Activated CD8-positive, alpha-beta T cell treated with anti-CD3 and anti-CD28 coated beads for 36 hours (primary cell): ENCODE measurements around the gene OR6X1. TPM values are rescaled to one million over a fixed set of nuclear protein-coding genes. Genes with fewer than 3 reads are reported as not detected.

Experiments used
- ATAC-seq: fragments of 200-7000 bp; cut with Tn5 transposase; one replicate; pipeline ENCODE4 v1.10.0; 2021; ENCODE audit warnings: mild to moderate bottlenecking, moderate library complexity
- CTCF ChIA-PET: fragments of 350-600 bp; sonication (Branson Sonifier 250); formaldehyde crosslinking; loops from one replicate; lab custom pipeline; 2021; ENCODE audit warnings: antibody characterized with exemption; lab: Charles Lee
- POLR2A ChIA-PET: fragments of 350-600 bp; sonication (Branson Sonifier 250); formaldehyde crosslinking; loops from one replicate; lab custom pipeline; 2021; ENCODE audit warnings: antibody characterized with exemption; lab: Charles Lee
- DNase-seq: peaks from one replicate; pipeline ENCODE4 v3.0.0-alpha.2; 2020
- H3K27ac Mint-ChIP-seq: one replicate; pipeline ENCODE4 v1.8.0; 2021; ENCODE audit warnings: mild to moderate bottlenecking, mixed read lengths
- H3K27me3 Mint-ChIP-seq: one replicate; pipeline ENCODE4 v1.8.0; 2021; ENCODE audit warnings: mixed read lengths
- H3K36me3 Mint-ChIP-seq: one replicate; pipeline ENCODE4 v1.8.0; 2021; ENCODE audit warnings: low read depth, mixed read lengths
- H3K4me1 Mint-ChIP-seq: one replicate; pipeline ENCODE4 v1.8.0; 2021; ENCODE audit warnings: low read depth, mixed read lengths
- H3K4me3 Mint-ChIP-seq: one replicate; pipeline ENCODE4 v1.8.0; 2021; ENCODE audit warnings: mild to moderate bottlenecking, moderate library complexity, mixed read lengths
- H3K9me3 Mint-ChIP-seq: one replicate; pipeline ENCODE4 v1.8.0; 2021; ENCODE audit warnings: mixed read lengths
- intact Hi-C: fragments of 100-400 bp; cut with micrococcal nuclease; formaldehyde crosslinking; loops from one replicate; pipeline ENCODE4 v1.10.0; 2022
- total RNA-seq, 2 experiments: library from RNA; stranded (reverse); gene quantifications; one replicate each; pipeline ENCODE4 v1.2.3, GENCODE V29; 2021
- TF ChIP-seq, protein P1 (sequence below): fragments of 200-600 bp; IDR thresholded peaks from one replicate; pipeline ENCODE4 v1.8.0; 2022; ENCODE audit warnings: antibody characterized with exemption, mild to moderate bottlenecking

Gene OR6X1
- total RNA-seq, 2 experiments from 2014 or later, result not detected

DNA sequence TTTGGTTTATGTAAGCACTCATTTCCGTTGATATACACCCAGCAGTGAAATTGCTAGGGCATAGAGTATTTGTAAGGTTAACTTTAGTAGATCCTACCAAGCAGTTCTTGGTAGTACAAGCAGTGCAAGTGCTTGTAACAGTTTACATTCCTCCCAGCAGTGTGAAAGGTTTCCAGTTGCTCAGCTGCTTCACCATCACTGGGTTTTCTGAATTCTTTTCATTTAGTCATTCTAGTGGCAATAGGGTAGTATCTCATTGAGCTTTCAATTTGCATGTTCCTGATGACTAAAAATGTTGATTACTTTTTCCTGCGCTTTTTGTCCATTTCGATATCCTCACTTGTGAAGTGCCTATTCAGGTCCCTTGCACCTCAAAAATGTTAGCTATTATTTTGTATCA lies 47.1 kb downstream of the OR6X1 start:
- POLR2A ChIA-PET, result interaction anchor here (1.8 kb wide), 1 partner anchor 20 kb away, joined by 8 read pairs; no protein-coding TSS in a partner anchor
- Mint-ChIP-seq H3K36me3 (no peaks in the 10 kb centered on the region), H3K4me1 (no peaks in the 10 kb centered on the region), H3K4me3 (no peak overlapping the region), H3K27ac (no peak overlapping the region), H3K27me3 (peaks cover 3% of the 10 kb centered on the region), H3K9me3 (no peaks in the 10 kb centered on the region)
- CTCF ChIA-PET, result interaction anchor here (0.7 to 11.0 kb wide), 29 partner anchors 9 to 299 kb away, joined by 3 to 196 read pairs (median 5); partner anchors contain the start of gene SCN3B
- intact Hi-C loops, result loop anchor here (2.0 kb wide), 1 partner anchor 66 kb away; no protein-coding TSS in a partner anchor
- TF ChIP-seq, protein P1, sequence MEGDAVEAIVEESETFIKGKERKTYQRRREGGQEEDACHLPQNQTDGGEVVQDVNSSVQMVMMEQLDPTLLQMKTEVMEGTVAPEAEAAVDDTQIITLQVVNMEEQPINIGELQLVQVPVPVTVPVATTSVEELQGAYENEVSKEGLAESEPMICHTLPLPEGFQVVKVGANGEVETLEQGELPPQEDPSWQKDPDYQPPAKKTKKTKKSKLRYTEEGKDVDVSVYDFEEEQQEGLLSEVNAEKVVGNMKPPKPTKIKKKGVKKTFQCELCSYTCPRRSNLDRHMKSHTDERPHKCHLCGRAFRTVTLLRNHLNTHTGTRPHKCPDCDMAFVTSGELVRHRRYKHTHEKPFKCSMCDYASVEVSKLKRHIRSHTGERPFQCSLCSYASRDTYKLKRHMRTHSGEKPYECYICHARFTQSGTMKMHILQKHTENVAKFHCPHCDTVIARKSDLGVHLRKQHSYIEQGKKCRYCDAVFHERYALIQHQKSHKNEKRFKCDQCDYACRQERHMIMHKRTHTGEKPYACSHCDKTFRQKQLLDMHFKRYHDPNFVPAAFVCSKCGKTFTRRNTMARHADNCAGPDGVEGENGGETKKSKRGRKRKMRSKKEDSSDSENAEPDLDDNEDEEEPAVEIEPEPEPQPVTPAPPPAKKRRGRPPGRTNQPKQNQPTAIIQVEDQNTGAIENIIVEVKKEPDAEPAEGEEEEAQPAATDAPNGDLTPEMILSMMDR, result no peak
- ATAC-seq, result no peak
- DNase-seq, result no peak

DNA sequence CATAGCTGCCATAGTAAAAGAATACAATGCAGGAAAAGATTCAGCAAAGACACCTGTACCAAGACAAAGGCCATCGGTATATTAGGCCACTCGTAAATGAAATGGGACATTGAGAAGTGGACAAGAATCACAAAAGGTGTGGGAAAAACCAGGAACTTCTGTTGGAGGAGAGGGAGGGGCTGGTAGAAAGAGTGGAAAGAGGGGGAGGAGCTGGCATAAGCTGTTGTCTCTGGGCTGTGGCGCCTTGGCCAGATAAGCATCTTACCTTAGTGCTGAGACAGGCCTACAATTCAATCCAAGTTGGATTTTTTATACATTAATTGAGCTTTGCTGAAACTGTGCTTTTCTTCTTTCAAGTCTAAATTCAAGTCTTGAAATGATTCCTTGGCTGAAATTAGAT lies 50.0 kb downstream of the OR6X1 start:
- H3K36me3 Mint-ChIP-seq, result no peaks in the 10 kb centered on the region
- TF ChIP-seq, protein P1, result no peak
- ChIA-PET POLR2A (interaction anchor here (0.6 kb wide), 1 partner anchor 182 kb away, joined by 3 read pairs; no protein-coding TSS in a partner anchor), CTCF (interaction anchor here (1.3 to 11.0 kb wide), 3 partner anchors 14 to 67 kb away, joined by 4 to 196 read pairs (median 83); no protein-coding TSS in a partner anchor)
- ATAC-seq (no peak), DNase-seq (no peak)
- intact Hi-C loops, result no loop called here
- no peaks in the 10 kb centered on the region for H3K4me1 Mint-ChIP-seq
- no peak overlapping the region for H3K4me3 Mint-ChIP-seq
- no peaks in the 10 kb centered on the region for H3K9me3 Mint-ChIP-seq
- H3K27ac Mint-ChIP-seq, result no peak overlapping the region
- H3K27me3 Mint-ChIP-seq, result peaks cover 2% of the 10 kb centered on the region

Other genes starting within 250 kb of the OR6X1 start
- gene SCN3B, start 99.9 kb downstream of the OR6X1 start, total RNA-seq, result not detected
- gene ZNF202, start 12.9 kb downstream of the OR6X1 start, total RNA-seq, result 10 to 100 TPM; 11.1 to 13.6 TPM
- not detected for gene OR6M1, start 51.8 kb upstream of the OR6X1 start, total RNA-seq
- gene TMEM225, start 131.2 kb upstream of the OR6X1 start, total RNA-seq, result not detected
- not detected for gene OR8D4, start 147.6 kb upstream of the OR6X1 start, total RNA-seq
- not detected for gene OR4D5, start 185.1 kb upstream of the OR6X1 start, total RNA-seq
- gene OR6T1, start 189.3 kb upstream of the OR6X1 start, total RNA-seq, result not detected
- gene OR10S1, start 223.3 kb upstream of the OR6X1 start, total RNA-seq, result not detected
- gene OR10G6, start 240.6 kb upstream of the OR6X1 start, total RNA-seq, result not detected